Esophagus squamous epithelium (tissue), 4 donors: ENCODE results near the gene DHRS1.

Experiments
- POLR2A ChIP-seq, 4 donors: fragments of 450-650 bp; IDR thresholded peaks; one replicate each; pipeline ENCODE4 v1.6.1; 2017; ENCODE audit warnings: antibody characterized with exemption in 4 of 4, mild to moderate bottlenecking in 4 of 4, moderate library complexity in 3 of 4
- TF ChIP-seq, protein P1 (sequence below), 6 experiments: fragments of 450-650 bp in 4 of 6; fragments of 200-600 bp in 2 of 6; sonication (generic) in 2 of 6; IDR thresholded peaks; one replicate each; pipeline ENCODE4 v1.5.1; 2016 to 2019; ENCODE audit warnings: antibody characterized with exemption in 6 of 6, mild to moderate bottlenecking in 4 of 6, moderate library complexity in 4 of 6

GRCh38 chr14:24337144-24337823 lies 37.7 kb upstream of the DHRS1 start:
- TF ChIP-seq, protein P1, sequence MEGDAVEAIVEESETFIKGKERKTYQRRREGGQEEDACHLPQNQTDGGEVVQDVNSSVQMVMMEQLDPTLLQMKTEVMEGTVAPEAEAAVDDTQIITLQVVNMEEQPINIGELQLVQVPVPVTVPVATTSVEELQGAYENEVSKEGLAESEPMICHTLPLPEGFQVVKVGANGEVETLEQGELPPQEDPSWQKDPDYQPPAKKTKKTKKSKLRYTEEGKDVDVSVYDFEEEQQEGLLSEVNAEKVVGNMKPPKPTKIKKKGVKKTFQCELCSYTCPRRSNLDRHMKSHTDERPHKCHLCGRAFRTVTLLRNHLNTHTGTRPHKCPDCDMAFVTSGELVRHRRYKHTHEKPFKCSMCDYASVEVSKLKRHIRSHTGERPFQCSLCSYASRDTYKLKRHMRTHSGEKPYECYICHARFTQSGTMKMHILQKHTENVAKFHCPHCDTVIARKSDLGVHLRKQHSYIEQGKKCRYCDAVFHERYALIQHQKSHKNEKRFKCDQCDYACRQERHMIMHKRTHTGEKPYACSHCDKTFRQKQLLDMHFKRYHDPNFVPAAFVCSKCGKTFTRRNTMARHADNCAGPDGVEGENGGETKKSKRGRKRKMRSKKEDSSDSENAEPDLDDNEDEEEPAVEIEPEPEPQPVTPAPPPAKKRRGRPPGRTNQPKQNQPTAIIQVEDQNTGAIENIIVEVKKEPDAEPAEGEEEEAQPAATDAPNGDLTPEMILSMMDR (IDR thresholded peaks at IDR 0.05), result no peak
- no peak for TF ChIP-seq POLR2A (IDR thresholded peaks at IDR 0.05)
